H9 (cell line): ENCODE results near the gene SLC7A9. TPM values are rescaled to one million over a fixed set of nuclear protein-coding genes. Genes with fewer than 3 reads are reported as not detected.
A peak's percentile ranks its signal among the peaks of the same experiment; 100 is the strongest.

Source experiments
- DNase-seq: peaks from one replicate; pipeline ENCODE4 v3.0.0-alpha.2; 2017
- H2AFZ ChIP-seq: one replicate; pipeline ENCODE4 v1.6.1; 2013; ENCODE audit warnings: mild to moderate bottlenecking, low read length, control low read depth, moderate library complexity
- H2AK5ac ChIP-seq: 2 replicates; pipeline ENCODE4 v1.6.1; 2013; ENCODE audit warnings: low read length, control low read depth, mixed read lengths; ENCODE audit not compliant: insufficient read length
- H2BK120ac ChIP-seq: one replicate; pipeline ENCODE4 v1.6.1; 2013; ENCODE audit warnings: low read depth, mild to moderate bottlenecking, low read length, control low read depth, inconsistent platforms; ENCODE audit not compliant: poor library complexity, severe bottlenecking
- H2BK12ac ChIP-seq: 2 replicates; pipeline ENCODE4 v1.6.1; 2013; ENCODE audit warnings: low read length, control low read depth, mixed read lengths, low read depth; ENCODE audit not compliant: insufficient read length
- H2BK15ac ChIP-seq: 2 replicates; pipeline ENCODE4 v1.6.1; 2013; ENCODE audit warnings: low read depth, low read length, control low read depth
- H2BK20ac ChIP-seq: one replicate; pipeline ENCODE4 v1.6.1; 2013; ENCODE audit warnings: low read depth, mild to moderate bottlenecking, low read length, control low read depth, inconsistent platforms; ENCODE audit not compliant: poor library complexity, severe bottlenecking
- H2BK5ac ChIP-seq: 2 replicates; pipeline ENCODE4 v1.6.1; 2013; ENCODE audit warnings: low read length, control low read depth, mixed read lengths; ENCODE audit not compliant: insufficient read length
- H3K14ac ChIP-seq: 2 replicates; pipeline ENCODE4 v1.6.1; 2013; ENCODE audit warnings: low read length, control low read depth; ENCODE audit not compliant: insufficient read depth
- H3K18ac ChIP-seq: 2 replicates; pipeline ENCODE4 v1.6.1; 2013; ENCODE audit warnings: low read depth, mild to moderate bottlenecking, mixed read lengths, low read length, control low read depth; ENCODE audit not compliant: insufficient read length
- H3K23ac ChIP-seq: 2 replicates; pipeline ENCODE4 v1.6.1; 2013; ENCODE audit warnings: low read length, control low read depth, mixed read lengths, low read depth; ENCODE audit not compliant: insufficient read length
- H3K23me2 ChIP-seq: 2 replicates; pipeline ENCODE4 v1.6.1; 2013; ENCODE audit warnings: low read depth, mild to moderate bottlenecking, mixed read lengths, low read length, control low read depth; ENCODE audit not compliant: insufficient read length, poor library complexity, severe bottlenecking
- H3K27ac ChIP-seq: 2 replicates; pipeline ENCODE4 v1.5.1; 2013; ENCODE audit warnings: low read length, control low read depth, mixed read lengths, low read depth; ENCODE audit not compliant: insufficient read length
- H3K27me3 ChIP-seq: 2 replicates; pipeline ENCODE4 v1.6.1; 2013; ENCODE audit warnings: low read length, control low read depth, inconsistent platforms; ENCODE audit not compliant: insufficient read depth
- H3K4ac ChIP-seq: 2 replicates; pipeline ENCODE4 v1.6.1; 2013; ENCODE audit warnings: low read depth, mild to moderate bottlenecking, control low read depth, inconsistent platforms, low read length, moderate library complexity
- H3K4me1 ChIP-seq: 2 replicates; pipeline ENCODE4 v1.6.1; 2013; ENCODE audit warnings: low read length, control low read depth, inconsistent platforms; ENCODE audit not compliant: insufficient read depth
- H3K4me2 ChIP-seq: 2 replicates; pipeline ENCODE4 v1.6.1; 2013; ENCODE audit warnings: low read length, control low read depth, mixed read lengths; ENCODE audit not compliant: insufficient read length, insufficient read depth
- H3K56ac ChIP-seq: 2 replicates; pipeline ENCODE4 v1.6.1; 2013; ENCODE audit warnings: low read depth, mild to moderate bottlenecking, mixed read lengths, low read length, control low read depth; ENCODE audit not compliant: insufficient read length
- H3K79me1 ChIP-seq: 2 replicates; pipeline ENCODE4 v1.6.1; 2013; ENCODE audit warnings: low read depth, mild to moderate bottlenecking, moderate library complexity, low read length, control low read depth, inconsistent platforms; ENCODE audit not compliant: insufficient read depth, poor library complexity, severe bottlenecking
- H3K79me2 ChIP-seq: 2 replicates; pipeline ENCODE4 v1.6.1; 2013; ENCODE audit warnings: low read length, control low read depth, inconsistent platforms; ENCODE audit not compliant: insufficient read depth
- H3K9ac ChIP-seq: 2 replicates; pipeline ENCODE4 v1.6.1; 2013; ENCODE audit warnings: low read length, control low read depth, mixed read lengths; ENCODE audit not compliant: insufficient read length; ENCODE audit errors: extremely low read depth
- H3K9me3 ChIP-seq: one replicate; pipeline ENCODE4 v1.6.1; 2013; ENCODE audit warnings: low read depth, low read length, inconsistent platforms; ENCODE audit not compliant: control insufficient read depth
- H3T11ph ChIP-seq: one replicate; pipeline ENCODE4 v1.6.1; 2013; ENCODE audit warnings: mild to moderate bottlenecking, low read length, control low read depth, inconsistent platforms
- H4K20me1 ChIP-seq: one replicate; pipeline ENCODE4 v1.6.1; 2013; ENCODE audit not compliant: control insufficient read depth, insufficient read length, insufficient read depth
- H4K5ac ChIP-seq: 2 replicates; pipeline ENCODE4 v1.6.1; 2013; ENCODE audit warnings: low read depth, mild to moderate bottlenecking, mixed read lengths, low read length, control low read depth; ENCODE audit not compliant: insufficient read length
- H4K8ac ChIP-seq: replicated peaks from 2 replicates; pipeline ENCODE4 v1.6.1; 2013; ENCODE audit warnings: low read length, control low read depth, mixed read lengths, low read depth; ENCODE audit not compliant: insufficient read length
- H4K91ac ChIP-seq: 2 replicates; pipeline ENCODE4 v1.6.1; 2013; ENCODE audit warnings: low read depth, mild to moderate bottlenecking, moderate library complexity, mixed read lengths, low read length, control low read depth; ENCODE audit not compliant: insufficient read length
- H3K27ac Mint-ChIP-seq, 3 experiments: 2 replicates in 2 of 3; 3 replicates in 1 of 3; pipeline ENCODE4 v1.8.0; 2020 to 2021; ENCODE audit warnings: mixed read lengths in 3 of 3, mild to moderate bottlenecking in 1 of 3, moderate library complexity in 1 of 3
- H3K27me3 Mint-ChIP-seq: 2 replicates; pipeline ENCODE4 v1.8.0; 2021; ENCODE audit warnings: low read depth, mild to moderate bottlenecking, moderate library complexity, mixed read lengths
- H3K36me3 Mint-ChIP-seq, 3 experiments: 2 replicates in 2 of 3; 3 replicates in 1 of 3; pipeline ENCODE4 v1.8.0; 2020 to 2021; ENCODE audit warnings: low read depth in 3 of 3, mixed read lengths in 3 of 3; ENCODE audit not compliant: insufficient read depth in 1 of 3
- H3K4me1 Mint-ChIP-seq, 2 experiments: 2 replicates each; pipeline ENCODE4 v1.8.0; 2020; ENCODE audit warnings: mixed read lengths in 2 of 2
- H3K4me3 Mint-ChIP-seq, 2 experiments: 2 replicates in 1 of 2; 3 replicates in 1 of 2; pipeline ENCODE4 v1.8.0; 2020 to 2021; ENCODE audit warnings: mild to moderate bottlenecking in 2 of 2, mixed read lengths in 2 of 2, moderate library complexity in 1 of 2
- H3K9me3 Mint-ChIP-seq, 2 experiments: 2 replicates in 1 of 2; 3 replicates in 1 of 2; pipeline ENCODE4 v1.8.0; 2020; ENCODE audit warnings: mild to moderate bottlenecking in 2 of 2, mixed read lengths in 2 of 2, moderate library complexity in 1 of 2
- CTCF ChIP-seq: fragments of 200-600 bp; sonication (generic); conservative IDR thresholded peaks from 3 replicates; pipeline ENCODE4 v1.8.0; 2021; ENCODE audit warnings: antibody characterized with exemption, mild to moderate bottlenecking
- WGBS: extraction: QIAGEN DNeasy Blood & Tissue Kit; methylation state at CpG from one replicate; pipeline ENCODE4 v1.1.7; 2013; ENCODE audit warnings: missing lambda C conversion rate, low lambda C conversion rate, mixed read lengths; ENCODE audit not compliant: insufficient read length; ENCODE audit errors: extremely low coverage; 5-methylcytosine and 5-hydroxymethylcytosine counted together
- total RNA-seq: library from RNA; stranded (reverse); gene quantifications from 2 replicates; pipeline ENCODE4 v1.2.1, GENCODE V29; 2021

Gene SLC7A9
- total RNA-seq, 1 experiment from 2014 or later = not detected

- H3K27ac ChIP-seq = no peak overlapping the region
- no peaks in the 10 kb centered on the region for H3K9me3 ChIP-seq
- H2AFZ ChIP-seq = no peak overlapping the region
- Mint-ChIP-seq H3K36me3 (no peaks in the 10 kb centered on the region), H3K9me3 (no peaks in the 10 kb centered on the region; a peak in 2 of 5 replicates), H3K4me1 (peaks cover 19 to 20% of the 10 kb centered on the region in 2 experiments; a peak in 3 of 4 replicates), H3K27ac (no peak overlapping the region), H3K4me3 (no peak overlapping the region), H3K27me3 (no peaks in the 10 kb centered on the region)
- no peak overlapping the region for H3K4ac ChIP-seq
- no peaks in the 10 kb centered on the region for H3K79me2 ChIP-seq
- H3K18ac ChIP-seq = peak overlapping the region; percentile 3
- no peak overlapping the region for H3K9ac ChIP-seq
- no peak overlapping the region for H2BK120ac ChIP-seq
- WGBS = no CpG with 5 or more reads among the region's 18 CpGs
- H2BK5ac ChIP-seq = no peak overlapping the region
- no peak overlapping the region for H2AK5ac ChIP-seq
- H3T11ph ChIP-seq = no peak overlapping the region
- no peak overlapping the region for H4K91ac ChIP-seq
- H3K14ac ChIP-seq = peak overlapping the region; percentile 54; the same call in 1 of the 2 replicates
- no peaks in the 10 kb centered on the region for H3K23me2 ChIP-seq
- no peak overlapping the region for H4K5ac ChIP-seq
- no peak overlapping the region for H4K8ac ChIP-seq
- no peak overlapping the region for H2BK12ac ChIP-seq
- no peak overlapping the region for H2BK20ac ChIP-seq
- no peak for TF ChIP-seq CTCF
- H3K27me3 ChIP-seq = no peaks in the 10 kb centered on the region
- no peak overlapping the region for H2BK15ac ChIP-seq
- no peak overlapping the region for H3K23ac ChIP-seq
- H4K20me1 ChIP-seq = no peaks in the 10 kb centered on the region
- no peak overlapping the region for H3K56ac ChIP-seq
- no peaks in the 10 kb centered on the region for H3K4me1 ChIP-seq
- H3K4me2 ChIP-seq = no peak overlapping the region
- peak; percentile 69 for DNase-seq
- H3K79me1 ChIP-seq = no peaks in the 10 kb centered on the region
These were observed 503 bp upstream of the SLC7A9 start for GRCh38 chr19:32869966-32870573.
